Measurements from ENCODE around the gene KBTBD4.

KBTBD4 gene

DNA sequence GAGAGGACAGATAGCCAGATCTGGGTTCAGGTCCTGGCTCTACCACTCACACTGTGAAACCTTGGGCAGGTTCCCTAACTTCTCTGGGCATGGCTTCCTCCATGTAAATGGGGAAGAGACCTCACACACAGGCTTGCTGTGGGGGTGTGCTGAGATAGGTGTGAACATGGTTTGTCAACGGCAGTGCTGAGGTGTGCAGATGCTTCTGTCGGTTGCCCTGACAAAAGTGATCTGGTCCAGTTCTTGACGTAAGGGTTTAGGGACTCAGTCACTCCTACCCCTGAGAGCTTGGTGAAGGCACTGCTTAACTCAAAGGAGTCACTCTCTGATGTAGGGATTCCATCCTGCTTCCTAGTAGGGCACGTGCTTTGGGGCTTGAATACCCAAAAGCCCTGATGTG lies 13.5 kb upstream of the KBTBD4 start:
- no peak overlapping the region for H3K4me3 ChIP-seq (replicated peaks; ENCODE audit: low read depth, low read length)
- no peak for DNase-seq (ENCODE audit: low read depth)
- TF ChIP-seq CTCF (IDR thresholded peaks at IDR 0.05; ENCODE audit: low read length, missing control alignments) = no peak

DNA sequence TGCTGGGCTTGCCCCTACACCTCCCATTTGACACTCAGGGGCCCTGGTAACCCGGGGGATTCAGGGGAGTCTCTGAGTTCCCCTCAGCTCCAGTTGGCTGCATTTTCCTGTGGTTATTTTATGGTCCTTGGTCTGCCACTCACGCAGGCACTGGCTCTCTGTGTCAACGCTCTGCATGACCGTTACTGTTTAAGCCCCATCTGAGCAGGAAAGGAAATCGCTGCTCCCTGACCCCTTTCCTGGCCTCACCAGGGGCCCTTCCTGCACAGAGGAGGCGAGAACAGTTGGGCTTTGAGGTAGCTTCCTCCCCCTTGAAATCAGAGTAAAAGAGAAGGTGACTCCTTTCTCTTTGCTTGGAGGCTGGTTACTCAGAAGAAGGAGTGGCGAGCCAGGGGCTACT lies 13.0 kb upstream of the KBTBD4 start:
- DNase-seq (ENCODE audit: low read depth) = no peak
- no peak for TF ChIP-seq CTCF (IDR thresholded peaks at IDR 0.05; ENCODE audit: low read length, missing control alignments)
- no peak overlapping the region for H3K4me3 ChIP-seq (replicated peaks; ENCODE audit: low read depth, low read length)

DNA sequence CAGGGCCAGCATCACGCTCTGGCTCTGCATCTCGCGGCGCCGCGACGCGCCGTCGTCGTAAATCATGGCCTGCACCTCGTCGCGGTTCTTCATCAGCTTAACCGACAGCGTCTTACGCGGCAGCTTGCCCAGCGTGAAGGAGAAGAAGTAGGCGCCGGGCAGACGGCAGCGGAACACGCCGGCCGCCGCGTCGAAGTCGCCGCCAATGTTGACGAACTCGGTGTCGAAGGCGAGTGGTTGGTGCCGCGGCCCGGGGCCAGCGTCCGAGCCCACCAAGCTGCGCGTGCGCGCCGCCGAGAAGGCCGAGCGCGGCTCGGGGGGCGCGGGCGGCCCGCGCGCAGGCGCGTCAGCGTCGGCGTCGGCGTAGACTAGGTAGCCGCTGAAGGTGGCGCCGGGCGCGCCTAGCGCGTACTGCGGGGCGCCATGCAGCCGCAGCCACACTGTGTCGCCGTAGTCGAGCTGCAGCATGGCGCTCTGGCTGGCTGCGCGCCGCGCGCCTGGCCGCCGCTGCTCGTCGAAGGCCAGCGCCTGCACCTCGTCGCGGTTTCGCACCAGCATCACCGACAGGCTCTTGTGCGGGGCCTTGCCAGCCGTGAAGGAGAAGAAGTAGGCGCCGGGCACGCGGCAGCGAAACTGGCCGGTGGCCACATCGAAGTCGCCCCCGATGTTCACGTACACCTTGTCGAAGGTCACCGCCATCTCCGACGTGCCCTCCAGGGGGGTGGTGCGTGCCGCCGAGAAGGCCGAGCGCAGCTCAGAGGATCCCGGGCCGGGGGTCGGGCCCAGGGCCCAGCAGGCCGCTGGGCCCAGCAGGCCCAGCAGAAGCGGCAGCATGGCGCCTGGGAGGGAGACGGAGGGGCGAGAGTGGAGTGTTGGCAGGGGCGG lies 11.4 kb upstream of the KBTBD4 start:
- TF ChIP-seq CTCF (IDR thresholded peaks at IDR 0.05; ENCODE audit: low read length, missing control alignments) = no peak
- peak overlapping the region; percentile 11 for H3K4me3 ChIP-seq (replicated peaks; ENCODE audit: low read depth, low read length)
- no peak for DNase-seq (ENCODE audit: low read depth)

- peak overlapping the region; percentile 11 for H3K4me3 ChIP-seq (replicated peaks; ENCODE audit: low read depth, low read length)
- TF ChIP-seq CTCF (IDR thresholded peaks at IDR 0.05; ENCODE audit: low read length, missing control alignments) = no peak
- DNase-seq (ENCODE audit: low read depth) = no peak
Measured at GRCh38 chr11:47589584-47589976, 10.8 kb upstream of the KBTBD4 start.

GRCh38 chr11:47589118-47589517 lies 10.3 kb upstream of the KBTBD4 start:
- DNase-seq (ENCODE audit: low read depth) = no peak
- TF ChIP-seq CTCF (IDR thresholded peaks at IDR 0.05; ENCODE audit: low read length, missing control alignments) = no peak
- H3K4me3 ChIP-seq (replicated peaks; ENCODE audit: low read depth, low read length) = no peak overlapping the region

DNA sequence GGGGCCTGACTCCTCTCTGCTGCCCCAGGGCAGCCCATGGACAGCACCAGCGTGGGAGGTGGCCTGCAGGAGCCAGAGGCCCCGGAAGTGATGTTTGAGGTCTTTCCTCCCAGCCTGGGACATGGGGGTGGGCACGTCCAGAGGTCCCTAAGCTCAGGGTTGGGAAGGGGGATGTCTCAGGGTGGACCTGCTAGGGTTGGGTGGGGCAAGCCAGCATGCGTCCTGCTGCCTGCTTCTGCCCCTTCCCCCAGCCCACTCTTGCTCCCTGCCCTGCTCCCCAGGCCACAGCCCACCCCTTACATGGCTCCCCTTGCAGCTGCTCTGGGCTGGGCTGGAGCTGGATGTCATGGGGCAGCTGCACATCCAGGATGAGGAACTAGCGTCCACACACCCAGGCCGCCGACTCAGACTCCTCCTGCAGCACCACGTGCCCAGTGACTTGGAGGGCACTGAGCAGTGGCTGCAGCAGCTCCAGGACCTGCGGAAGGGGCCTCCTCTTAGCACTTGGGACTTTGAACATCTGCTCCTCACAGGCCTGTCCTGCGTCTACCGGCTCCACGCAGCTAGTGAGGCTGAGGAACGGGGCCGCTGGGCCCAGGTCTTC lies 9.1 kb upstream of the KBTBD4 start:
- TF ChIP-seq CTCF (IDR thresholded peaks at IDR 0.05; ENCODE audit: low read length, missing control alignments) = no peak
- DNase-seq (ENCODE audit: low read depth) = no peak

More for the DNA sequence above, 9.1 kb upstream of the KBTBD4 start:
- H3K4me3 ChIP-seq (replicated peaks; ENCODE audit: low read depth, low read length) = no peak overlapping the region

Measured in fibroblast of pulmonary artery (primary cell).